ENCODE data around the gene SLC9A9. TPM values are rescaled to one million over a fixed set of nuclear protein-coding genes. Genes with fewer than 3 reads are reported as not detected.

The SLC9A9 gene
- polyA plus RNA-seq, 10 donors, result 10.5 to 14.8 (median 12.2) TPM

- DNase-seq, result peak; percentile 19 to 51 (median 40)
These were observed 84.6 kb downstream of the SLC9A9 start for GRCh38 chr3:143763564-143764162.

DNA sequence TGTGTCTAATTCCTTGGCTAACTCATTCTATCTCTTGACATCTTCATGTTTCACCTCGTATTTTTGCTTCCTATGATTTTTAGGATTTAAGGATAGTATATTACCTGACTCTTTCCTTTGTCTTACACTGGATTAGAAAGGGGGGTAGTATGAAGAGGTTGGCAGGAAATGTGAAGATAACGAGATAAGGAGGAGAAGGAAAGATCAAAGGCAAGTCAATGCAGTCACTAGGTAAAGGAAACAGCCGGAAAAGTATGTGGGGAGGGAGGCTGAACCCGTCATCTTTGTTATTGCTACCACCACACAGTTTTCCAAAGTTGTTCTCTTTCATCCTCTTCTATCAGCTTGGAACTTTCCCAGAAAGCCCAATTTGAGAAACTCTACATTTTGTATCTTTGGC lies 90.6 kb downstream of the SLC9A9 start:
- DNase-seq, result no peak

DNA sequence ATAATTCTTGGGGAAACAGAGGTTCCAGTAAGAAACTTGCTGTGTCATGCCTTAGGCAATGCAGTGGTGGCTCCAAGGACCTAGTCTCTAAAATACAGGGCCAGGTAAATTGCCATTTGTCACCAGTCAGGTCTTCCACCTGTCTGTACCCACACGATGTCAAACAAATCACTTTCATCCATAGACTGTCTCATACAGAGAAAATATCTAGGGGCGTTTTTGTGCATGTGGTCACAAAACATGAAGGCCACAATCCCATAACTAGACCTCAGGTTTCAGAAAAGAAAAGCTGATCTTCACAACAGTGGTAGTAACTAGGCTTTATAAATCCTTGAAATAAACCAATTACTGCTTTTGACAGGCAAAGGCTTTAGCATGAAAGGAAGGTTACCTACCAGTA lies 92.3 kb downstream of the SLC9A9 start:
- no peak for DNase-seq

- no peak for DNase-seq
These were observed 94.2 kb downstream of the SLC9A9 start for GRCh38 chr3:143754090-143754489.

DNA sequence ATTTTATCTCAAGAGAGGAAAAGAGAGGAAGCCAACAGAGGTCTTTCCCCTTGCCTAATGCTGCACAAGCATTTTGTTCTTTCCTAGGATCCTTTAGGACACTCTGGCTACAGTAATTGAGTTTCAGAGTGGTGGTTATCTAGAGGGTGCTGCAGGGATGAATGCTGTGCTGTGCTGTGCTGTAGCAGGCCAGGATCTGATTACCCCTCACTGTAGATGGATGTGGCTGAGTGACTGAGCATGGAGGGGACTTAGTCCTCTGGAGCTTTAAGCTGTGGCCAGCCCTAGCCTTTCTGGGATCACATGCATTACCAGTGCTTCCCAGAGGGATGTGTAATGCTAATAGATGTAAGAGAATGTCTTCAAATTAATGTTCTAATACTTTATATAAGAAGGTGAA lies 94.8 kb downstream of the SLC9A9 start:
- no peak for DNase-seq

DNA sequence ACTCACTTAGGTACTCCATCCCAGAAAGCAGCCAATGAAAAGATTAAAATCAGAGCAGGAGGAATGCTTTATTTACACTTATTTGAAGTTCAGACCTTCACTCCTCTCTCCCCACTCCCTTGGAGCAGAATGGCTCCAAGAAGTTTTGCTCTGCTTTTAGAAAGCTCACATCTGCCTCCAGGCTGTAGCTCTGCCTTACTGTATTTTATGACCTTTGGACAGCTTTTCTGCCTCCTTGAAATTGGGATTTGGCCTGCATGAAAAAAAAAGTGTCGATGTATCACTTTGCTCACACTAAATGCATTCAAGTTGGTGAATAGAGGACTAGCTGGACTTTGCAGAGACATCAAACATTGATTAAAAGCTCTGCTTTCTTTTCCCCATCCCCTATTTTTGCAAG lies 95.3 kb downstream of the SLC9A9 start:
- DNase-seq, result peak; percentile 19 to 74 (median 31)

GRCh38 chr3:143751643-143752178 lies 96.6 kb downstream of the SLC9A9 start:
- DNase-seq, result no peak

DNA sequence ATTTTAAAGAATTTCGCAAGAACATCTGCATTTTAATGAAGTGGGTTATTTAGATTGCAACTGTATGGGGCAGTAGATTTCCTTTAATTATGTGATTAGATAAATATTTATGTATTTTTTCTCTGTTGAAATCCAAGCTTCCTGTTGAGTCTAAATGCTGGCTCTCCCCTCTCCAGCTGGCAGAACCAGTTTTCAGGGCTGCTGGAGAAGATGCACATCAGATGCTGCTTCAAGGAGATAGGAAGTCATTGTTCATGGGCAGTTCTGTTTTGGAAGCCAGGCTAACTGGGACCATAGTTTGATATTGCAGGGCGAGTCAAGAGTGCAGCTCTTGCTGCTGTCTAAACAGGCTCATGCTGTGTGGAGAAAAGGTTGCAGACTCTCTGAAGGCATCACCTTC lies 97.4 kb downstream of the SLC9A9 start:
- DNase-seq, result no peak

- no peak for DNase-seq
These were observed 98.3 kb downstream of the SLC9A9 start for GRCh38 chr3:143749926-143750325.

- no peak for DNase-seq
These were observed 111.2 kb downstream of the SLC9A9 start for GRCh38 chr3:143737065-143737464.

- no peak for DNase-seq
These were observed 111.9 kb downstream of the SLC9A9 start for GRCh38 chr3:143736205-143736997.

DNA sequence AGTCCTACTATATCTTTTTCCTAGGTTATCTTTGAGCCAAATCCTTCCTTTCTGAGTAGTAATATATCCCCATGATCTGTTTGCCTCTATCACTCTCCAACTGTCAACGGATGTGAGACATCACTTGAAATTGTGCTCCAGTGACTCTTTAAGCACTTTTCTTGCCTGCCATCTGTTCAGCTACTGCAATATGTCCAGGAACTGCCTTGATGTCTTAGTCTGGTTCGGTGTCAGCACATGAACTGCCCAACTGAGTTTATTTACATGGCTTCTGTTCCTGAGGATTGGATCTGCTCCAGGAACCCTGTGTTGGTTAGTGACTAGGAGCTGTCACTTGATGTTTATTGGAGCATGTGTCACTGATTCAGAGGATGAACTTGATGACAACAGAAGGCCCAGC lies 116.5 kb downstream of the SLC9A9 start:
- no peak for DNase-seq

- no peak for DNase-seq
These were observed 116.9 kb downstream of the SLC9A9 start for GRCh38 chr3:143731320-143731719.

GRCh38 chr3:143727391-143727790 lies 120.9 kb downstream of the SLC9A9 start:
- DNase-seq, result peak in 1 of 3 donors; percentile 23

DNA sequence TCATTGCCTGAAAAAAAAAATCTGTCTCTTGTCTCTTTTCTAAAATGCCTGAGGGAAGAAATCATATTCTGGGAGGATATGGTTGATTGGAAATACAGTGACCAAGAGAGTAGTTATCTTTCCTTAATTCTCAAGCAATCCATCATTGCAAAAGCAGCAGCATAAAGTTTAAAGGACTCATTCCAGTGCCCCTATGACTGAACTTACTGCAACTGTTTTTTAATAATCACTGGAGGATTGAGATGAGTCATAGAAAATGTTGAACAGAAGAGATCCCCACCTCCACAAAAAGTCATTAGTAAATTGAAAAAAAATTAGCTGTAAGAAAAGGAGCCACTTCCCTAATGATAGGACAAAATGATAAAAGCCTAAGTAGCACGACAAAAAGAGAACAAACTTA lies 121.5 kb downstream of the SLC9A9 start:
- no peak for DNase-seq

GRCh38 chr3:143720381-143720780 lies 127.9 kb downstream of the SLC9A9 start:
- DNase-seq, result no peak

GRCh38 chr3:143718463-143718862 lies 129.8 kb downstream of the SLC9A9 start:
- DNase-seq, result no peak

DNA sequence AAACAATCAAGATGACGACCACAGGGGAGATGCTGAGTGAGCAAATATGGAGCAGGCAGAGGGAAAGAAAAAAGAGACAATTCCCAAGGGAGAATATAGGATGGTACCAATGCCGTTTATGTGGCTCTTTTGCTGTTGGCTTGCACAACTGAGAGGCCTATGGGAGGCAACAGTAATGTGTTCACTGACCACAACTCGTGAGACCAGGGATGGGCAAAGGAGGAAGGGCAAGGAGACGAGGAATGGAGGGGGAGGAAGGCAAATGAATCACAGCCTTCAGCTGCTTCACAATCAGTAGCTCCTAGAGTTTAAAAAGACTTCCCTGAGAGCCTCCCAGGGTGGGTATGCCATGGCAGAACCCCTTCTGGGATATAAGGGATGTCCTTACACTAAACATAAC lies 131.5 kb downstream of the SLC9A9 start:
- DNase-seq, result no peak

- no peak for DNase-seq
These were observed 135.7 kb downstream of the SLC9A9 start for GRCh38 chr3:143712522-143712921.

GRCh38 chr3:143707848-143708247 lies 140.4 kb downstream of the SLC9A9 start:
- peak in 1 of 3 donors; percentile 11 for DNase-seq

- DNase-seq, result no peak
These were observed 147.8 kb downstream of the SLC9A9 start for GRCh38 chr3:143700431-143700975.

DNA sequence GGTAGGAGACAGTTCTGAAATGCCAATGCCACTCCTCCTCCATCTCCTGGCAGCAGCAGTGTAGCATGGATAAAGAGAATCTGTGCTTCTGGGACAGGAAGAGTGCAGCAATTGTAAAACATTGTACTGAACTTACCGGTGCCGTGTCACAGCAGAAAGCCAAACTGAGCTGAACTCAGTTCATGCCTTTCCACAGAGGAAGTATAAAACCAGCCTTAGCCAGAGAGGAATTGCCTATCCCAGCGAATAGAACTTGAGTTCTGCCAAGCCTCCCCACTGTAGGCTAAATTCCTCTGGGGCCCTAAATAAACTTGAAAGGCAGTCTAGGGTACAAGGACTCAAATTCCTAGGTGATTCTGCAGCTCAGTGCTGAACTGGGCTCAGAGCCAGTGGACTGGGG lies 148.8 kb downstream of the SLC9A9 start:
- no peak for DNase-seq

DNA sequence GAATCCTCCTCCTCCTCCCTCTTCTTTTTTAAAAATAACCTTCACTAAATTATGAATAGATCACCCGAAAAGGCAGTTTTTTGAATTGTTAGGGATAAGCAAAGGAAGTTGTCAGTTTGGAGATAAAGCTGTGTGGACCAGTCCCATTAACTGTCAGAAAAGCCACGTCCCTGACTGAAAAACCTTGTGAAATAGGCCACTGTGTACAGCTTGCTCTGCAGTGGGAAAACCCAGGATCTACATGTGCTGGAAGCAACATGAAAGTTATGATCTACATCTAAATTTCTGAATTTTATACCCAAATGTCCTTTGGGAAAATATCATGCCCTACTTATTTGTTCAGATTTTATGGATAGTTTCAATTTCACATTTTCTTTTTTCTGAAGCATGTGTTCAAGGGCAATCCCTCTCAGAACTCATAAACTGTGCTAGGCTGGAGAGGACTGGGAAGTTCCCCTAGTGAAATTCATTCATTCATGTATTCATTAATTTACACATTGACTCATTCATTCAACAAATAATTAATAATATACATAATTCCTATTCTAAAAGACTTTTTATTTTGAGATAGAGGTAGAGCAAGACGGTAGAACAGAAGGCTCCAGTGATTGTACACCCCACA lies 149.5 kb downstream of the SLC9A9 start:
- no peak for DNase-seq

All from muscle of back (tissue), 11 donors.